Activated naive CD8-positive, alpha-beta T cell treated with anti-CD3 and anti-CD28 coated beads, Interleukin-2, amount 50 U/mL, for 16 hours (primary cell): Measurements from ENCODE around the gene PADI6.
"Not testable (repeated sequence)": the region's sequence is repeated elsewhere in the genome, so short reads cannot be mapped to it uniquely, and the experiment has no call there.

Source experiments
- DNase-seq: peaks from one replicate; pipeline ENCODE4 v3.0.0-alpha.2; 2020; ENCODE audit warnings: low read depth, low spot score

PADI6 gene

GRCh38 chr1:17404034-17404684 is 32.2 kb downstream of the PADI6 start:
- DNase-seq, result no peak

GRCh38 chr1:17404820-17405219 is 32.8 kb downstream of the PADI6 start:
- no peak for DNase-seq

GRCh38 chr1:17405898-17406759 is 34.1 kb downstream of the PADI6 start:
- no peak for DNase-seq

GRCh38 chr1:17406760-17407475 is 34.9 kb downstream of the PADI6 start:
- DNase-seq, result not testable (repeated sequence)

- DNase-seq, result not testable (repeated sequence)
Observed at GRCh38 chr1:17407786-17408514, 36.0 kb downstream of the PADI6 start.

GRCh38 chr1:17409391-17409811 is 37.4 kb downstream of the PADI6 start:
- no peak for DNase-seq

GRCh38 chr1:17412093-17412870 is 40.3 kb downstream of the PADI6 start:
- DNase-seq, result no peak

- DNase-seq, result no peak
Observed at GRCh38 chr1:17414022-17414421, 42.0 kb downstream of the PADI6 start.

GRCh38 chr1:17416389-17416788 is 44.4 kb downstream of the PADI6 start:
- DNase-seq, result no peak

- peak; percentile 23 for DNase-seq
Observed at GRCh38 chr1:17419626-17420328, 47.8 kb downstream of the PADI6 start.

GRCh38 chr1:17420391-17420918 is 48.5 kb downstream of the PADI6 start:
- no peak for DNase-seq

- DNase-seq, result no peak
Observed at GRCh38 chr1:17422461-17422860, 50.5 kb downstream of the PADI6 start.

GRCh38 chr1:17423781-17424245 is 51.8 kb downstream of the PADI6 start:
- DNase-seq, result no peak

GRCh38 chr1:17425806-17426600 is 54.0 kb downstream of the PADI6 start:
- no peak for DNase-seq

- no peak for DNase-seq
Observed at GRCh38 chr1:17427696-17428660, 56.0 kb downstream of the PADI6 start.

- no peak for DNase-seq
Observed at GRCh38 chr1:17429183-17429582, 57.2 kb downstream of the PADI6 start.

- no peak for DNase-seq
Observed at GRCh38 chr1:17432412-17432811, 60.4 kb downstream of the PADI6 start.

- no peak for DNase-seq
Observed at GRCh38 chr1:17433261-17433660, 61.3 kb downstream of the PADI6 start.
